Right atrium auricular region (tissue), 2 donors: ENCODE results near the gene FGFR2. TPM values are rescaled to one million over a fixed set of nuclear protein-coding genes. Genes with fewer than 3 reads are reported as not detected.

ENCODE experiments used
- DNase-seq: peaks from one replicate; pipeline ENCODE4 v3.0.0-alpha.2; 2019; ENCODE audit warnings: low spot score
- H3K27ac ChIP-seq, 2 donors: fragments of 200-600 bp; sonication (generic); 1 replicate in 1 of 2; 2 replicates in 1 of 2; pipeline ENCODE4 v1.5.1; 2016 to 2019
- H3K27me3 ChIP-seq, 2 donors: fragments of 200-600 bp; sonication (generic); one replicate each; pipeline versions ENCODE4 v1.5.1 to v1.6.0; 2017 to 2019
- H3K36me3 ChIP-seq: fragments of 200-600 bp; sonication (generic); one replicate; pipeline ENCODE4 v1.5.1; 2016
- H3K4me1 ChIP-seq, 2 donors: fragments of 200-600 bp; sonication (generic); one replicate each; pipeline versions ENCODE4 v1.5.1 to v1.6.0; 2017 to 2019
- H3K4me3 ChIP-seq, 2 donors: fragments of 200-600 bp; sonication (generic); 1 replicate in 1 of 2; 2 replicates in 1 of 2; pipeline ENCODE4 v1.5.1; 2017 to 2019; ENCODE audit warnings: mild to moderate bottlenecking in 1 of 2, moderate library complexity in 1 of 2
- H3K9me3 ChIP-seq, 2 donors: fragments of 200-600 bp; sonication (generic); one replicate each; pipeline ENCODE4 v1.5.1; 2019
- total RNA-seq, 2 donors: library from RNA; depleted of rRNA; stranded (reverse); fragments of >200 nt; gene quantifications; one replicate each; pipeline ENCODE4 v1.1.0, GENCODE V29; 2016
- TF ChIP-seq, protein P1 (sequence below), 2 donors: fragments of 200-600 bp; sonication (generic); IDR thresholded peaks; one replicate each; pipeline ENCODE4 v1.5.1; 2019; ENCODE audit warnings: antibody characterized with exemption in 2 of 2

Gene FGFR2
- total RNA-seq, 2 donors from 2014 or later: 2.8 to 19.0 TPM

DNA sequence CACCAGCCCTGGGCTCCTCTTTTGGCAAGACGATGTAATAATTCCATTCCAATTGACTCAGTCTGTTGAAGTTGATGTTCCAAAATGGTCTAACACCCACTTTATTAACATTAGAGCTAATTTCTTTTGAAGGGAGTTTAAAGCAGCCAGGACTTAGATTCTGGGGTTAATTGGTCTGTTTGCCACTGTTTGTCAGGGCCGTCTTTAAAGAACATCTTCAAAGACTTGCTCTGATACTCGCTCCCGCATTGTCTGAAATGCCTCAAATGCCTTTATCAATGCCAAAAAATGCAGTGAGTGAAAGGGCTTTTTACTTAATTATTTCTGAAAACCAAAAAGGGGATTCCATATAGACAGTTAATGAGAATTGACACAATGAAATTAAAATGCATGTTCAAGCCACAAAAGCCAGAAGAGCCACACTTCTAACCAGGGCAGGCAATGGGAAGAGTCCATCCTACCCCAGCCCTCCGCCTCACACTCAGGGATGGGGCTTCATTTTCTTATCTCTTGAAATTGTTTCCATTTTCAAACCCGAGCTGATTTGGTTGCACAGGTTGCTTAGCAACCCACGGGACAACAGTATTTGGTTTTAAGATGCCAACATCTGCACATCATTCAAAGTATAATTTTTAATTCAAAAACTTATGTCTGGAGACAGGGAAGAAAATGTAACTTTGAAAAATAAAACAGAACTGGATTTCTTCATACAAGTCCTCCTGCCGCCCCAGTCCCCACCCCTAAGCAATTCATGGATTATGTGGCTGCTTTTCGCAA, 163.0 kb downstream of the FGFR2 start:
- no peak overlapping the region for H3K27ac ChIP-seq
- no peaks in the 10 kb centered on the region for H3K9me3 ChIP-seq
- no peaks in the 10 kb centered on the region for H3K36me3 ChIP-seq
- peaks cover 0 to 11% of the 10 kb centered on the region in 2 donors for H3K4me1 ChIP-seq
- H3K4me3 ChIP-seq: no peak overlapping the region
- DNase-seq: no peak
- TF ChIP-seq, protein P1, sequence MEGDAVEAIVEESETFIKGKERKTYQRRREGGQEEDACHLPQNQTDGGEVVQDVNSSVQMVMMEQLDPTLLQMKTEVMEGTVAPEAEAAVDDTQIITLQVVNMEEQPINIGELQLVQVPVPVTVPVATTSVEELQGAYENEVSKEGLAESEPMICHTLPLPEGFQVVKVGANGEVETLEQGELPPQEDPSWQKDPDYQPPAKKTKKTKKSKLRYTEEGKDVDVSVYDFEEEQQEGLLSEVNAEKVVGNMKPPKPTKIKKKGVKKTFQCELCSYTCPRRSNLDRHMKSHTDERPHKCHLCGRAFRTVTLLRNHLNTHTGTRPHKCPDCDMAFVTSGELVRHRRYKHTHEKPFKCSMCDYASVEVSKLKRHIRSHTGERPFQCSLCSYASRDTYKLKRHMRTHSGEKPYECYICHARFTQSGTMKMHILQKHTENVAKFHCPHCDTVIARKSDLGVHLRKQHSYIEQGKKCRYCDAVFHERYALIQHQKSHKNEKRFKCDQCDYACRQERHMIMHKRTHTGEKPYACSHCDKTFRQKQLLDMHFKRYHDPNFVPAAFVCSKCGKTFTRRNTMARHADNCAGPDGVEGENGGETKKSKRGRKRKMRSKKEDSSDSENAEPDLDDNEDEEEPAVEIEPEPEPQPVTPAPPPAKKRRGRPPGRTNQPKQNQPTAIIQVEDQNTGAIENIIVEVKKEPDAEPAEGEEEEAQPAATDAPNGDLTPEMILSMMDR (IDR thresholded peaks at IDR 0.05): no peak
- no peaks in the 10 kb centered on the region for H3K27me3 ChIP-seq

DNA sequence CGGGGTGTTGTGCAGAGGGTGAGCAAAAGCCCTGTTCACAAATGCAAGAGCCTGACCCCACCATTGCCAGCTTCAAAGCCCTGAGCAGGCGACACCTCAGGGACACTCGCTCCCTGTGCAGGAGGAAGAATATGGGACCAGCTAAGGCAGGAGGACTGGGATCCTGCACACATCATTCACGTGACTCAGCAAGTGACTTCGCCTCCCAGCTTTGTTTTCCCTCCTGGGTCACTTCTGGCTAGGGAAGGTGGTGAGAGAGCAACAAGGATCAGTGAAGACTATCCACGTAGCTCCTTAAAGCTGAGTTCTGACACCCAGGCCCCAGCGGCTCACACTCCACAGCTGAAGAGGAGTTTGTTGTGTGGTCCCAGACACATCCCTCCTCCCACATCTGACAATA, 164.3 kb downstream of the FGFR2 start:
- Histone ChIP-seq H3K27ac (no peak overlapping the region), H3K4me1 (peaks cover 0 to 11% of the 10 kb centered on the region in 2 donors), H3K9me3 (no peaks in the 10 kb centered on the region), H3K4me3 (no peak overlapping the region), H3K36me3 (no peaks in the 10 kb centered on the region), H3K27me3 (no peaks in the 10 kb centered on the region)
- TF ChIP-seq, protein P1 (IDR thresholded peaks at IDR 0.05): no peak
- DNase-seq: no peak

DNA sequence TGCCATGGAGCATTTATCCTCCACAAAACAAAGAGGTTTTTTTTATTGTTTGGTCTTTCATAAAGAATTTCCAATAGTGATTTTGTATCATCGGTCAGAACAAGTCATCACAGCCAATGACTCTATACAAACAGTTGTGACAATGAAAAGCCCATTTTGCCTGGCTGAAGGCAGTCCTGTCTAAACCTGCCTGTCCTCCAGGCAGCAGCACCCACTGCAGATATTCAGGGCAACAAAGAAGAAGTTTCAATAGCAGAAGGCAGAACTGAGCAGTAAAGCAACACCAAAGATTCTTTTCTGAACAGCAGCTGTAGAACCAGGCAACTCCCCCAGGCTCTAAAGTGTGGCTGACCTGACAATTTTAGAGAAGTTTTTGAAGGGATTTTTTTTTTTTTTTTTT, 169.4 kb downstream of the FGFR2 start:
- Histone ChIP-seq H3K27me3 (no peaks in the 10 kb centered on the region), H3K36me3 (no peaks in the 10 kb centered on the region), H3K27ac (no peak overlapping the region), H3K9me3 (no peaks in the 10 kb centered on the region), H3K4me3 (no peak overlapping the region), H3K4me1 (no peaks in the 10 kb centered on the region)
- no peak for DNase-seq
- TF ChIP-seq, protein P1 (IDR thresholded peaks at IDR 0.05): no peak
